Smooth muscle cell of the brain vasculature (primary cell): ENCODE measurements around the gene LMNTD2.

Experiments
- DNase-seq: peaks from one replicate; pipeline ENCODE4 v3.0.0-alpha.2; 2012; ENCODE audit warnings: low read depth, low spot score

The LMNTD2 gene, protein sequence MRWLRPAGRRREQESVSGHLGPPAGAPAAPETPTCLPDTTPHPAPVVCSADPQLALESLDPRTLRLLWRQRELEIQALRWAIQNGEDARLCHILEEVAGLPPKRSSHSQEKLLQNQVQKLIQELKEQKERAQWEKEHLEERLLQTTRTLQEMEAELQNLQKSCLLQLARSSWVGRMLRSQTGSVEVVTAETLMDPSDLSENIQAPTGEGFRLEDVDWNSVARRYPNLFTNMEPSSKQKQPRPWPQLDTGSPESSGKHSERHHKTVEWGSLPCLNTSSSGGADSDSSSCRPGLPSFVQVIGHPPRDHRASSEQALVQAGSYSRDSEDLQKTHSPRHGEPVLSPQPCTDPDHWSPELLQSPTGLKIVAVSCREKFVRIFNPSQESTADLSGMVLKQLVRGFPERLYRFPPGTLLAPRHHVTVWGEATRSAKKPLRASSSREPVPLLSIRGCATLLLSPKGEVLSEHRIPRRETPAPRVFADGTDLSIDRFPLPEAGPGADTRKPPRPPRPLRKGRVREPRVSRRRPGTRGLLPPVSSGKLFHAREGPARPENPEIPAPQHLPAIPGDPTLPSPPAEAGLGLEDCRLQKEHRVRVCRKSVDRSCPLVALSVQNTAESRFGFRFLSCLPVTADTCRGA

DNA sequence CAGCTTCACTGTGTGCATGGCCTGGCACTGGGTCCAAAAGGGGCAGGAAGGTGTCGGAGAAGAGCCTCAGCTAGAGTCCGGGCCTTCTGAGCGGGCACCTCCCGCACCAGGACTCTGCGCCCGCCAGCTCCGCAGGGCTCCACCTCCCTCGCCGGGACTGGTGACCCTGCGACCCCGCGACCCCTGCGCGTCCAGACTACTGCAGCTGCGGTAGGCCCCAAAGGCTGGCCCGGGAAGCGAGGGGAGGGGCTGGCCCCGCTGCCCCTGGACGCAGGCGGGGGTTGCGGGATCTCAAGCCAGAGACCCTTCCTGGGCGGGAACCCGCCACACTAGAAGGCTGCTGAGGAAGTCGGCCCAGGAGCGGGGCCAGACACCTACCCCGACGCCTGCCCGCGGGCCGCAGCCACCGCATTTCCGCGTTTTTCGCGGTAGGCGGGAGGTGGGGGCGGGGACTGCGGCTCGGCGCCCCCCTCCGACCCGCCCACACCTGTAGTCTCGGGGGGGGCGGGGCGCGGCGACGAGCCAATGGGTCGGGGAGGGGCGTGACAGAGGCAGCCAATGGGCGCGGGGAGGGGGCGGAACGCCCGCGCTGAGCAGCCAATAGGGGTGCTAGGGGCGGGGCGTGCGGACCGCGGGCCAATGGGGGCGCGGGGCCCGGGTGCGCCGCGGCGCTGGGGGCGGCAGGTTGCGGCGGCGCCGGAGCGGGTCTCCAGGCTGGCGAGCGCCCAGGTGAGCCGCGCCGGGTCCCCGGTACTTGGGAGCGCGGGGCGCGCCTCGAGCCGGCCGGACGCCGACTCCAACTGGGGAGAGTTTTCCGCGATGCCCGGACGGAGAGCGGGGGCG, at the start of gene LMNTD2, which contains the start of gene RASSF7:
Gene LMNTD2, minus strand, starts transcription at position 434 of the 843 bp plus-strand sequence. Its CDS starts 22 bp downstream, at position 412.
Gene RASSF7, plus strand, starts transcription at position 666 of the 843 bp plus-strand sequence. CDS start 799 bp downstream, outside the sequence.
- DNase-seq: peak; percentile 32

DNA sequence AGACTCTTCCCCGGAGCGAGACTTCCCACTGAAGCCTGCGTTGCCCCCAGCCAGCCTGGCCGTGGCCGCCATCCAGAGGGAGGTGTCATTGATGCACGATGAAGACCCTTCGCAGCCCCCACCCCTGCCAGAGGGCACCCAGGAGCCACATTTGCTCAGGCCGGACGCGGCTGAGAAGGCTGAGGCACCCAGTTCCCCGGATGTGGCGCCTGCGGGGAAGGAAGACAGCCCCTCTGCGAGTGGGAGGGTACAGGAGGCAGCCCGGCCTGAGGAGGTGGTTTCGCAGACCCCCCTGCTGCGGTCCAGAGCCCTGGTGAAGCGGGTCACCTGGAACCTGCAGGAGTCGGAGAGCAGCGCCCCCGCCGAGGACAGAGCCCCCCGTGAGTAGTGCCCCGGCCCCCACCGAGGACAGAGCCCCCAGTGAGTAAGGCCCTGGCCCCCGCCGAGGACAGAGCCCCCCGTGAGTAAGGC, 48.8 kb upstream of the LMNTD2 start:
- no peak for DNase-seq

DNA sequence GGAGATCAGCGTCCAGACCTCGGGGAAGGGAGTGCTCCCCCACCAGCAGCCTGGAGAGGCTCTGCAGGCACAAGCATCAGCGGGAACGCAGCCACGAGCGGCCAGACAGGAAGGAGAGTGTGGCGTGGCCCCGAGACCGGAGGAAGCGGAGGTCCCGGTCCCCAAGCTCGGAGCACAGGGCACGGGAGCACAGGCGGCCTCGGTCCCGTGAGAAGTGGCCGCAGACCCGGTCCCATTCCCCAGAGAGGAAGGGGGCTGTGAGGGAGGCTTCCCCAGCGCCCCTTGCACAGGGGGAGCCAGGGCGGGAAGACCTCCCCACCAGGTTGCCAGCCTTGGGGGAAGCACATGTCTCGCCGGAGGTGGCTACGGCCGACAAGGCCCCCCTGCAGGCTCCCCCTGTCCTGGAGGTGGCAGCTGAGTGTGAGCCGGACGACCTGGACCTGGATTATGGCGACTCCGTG, 48.3 kb upstream of the LMNTD2 start:
- no peak for DNase-seq

DNA sequence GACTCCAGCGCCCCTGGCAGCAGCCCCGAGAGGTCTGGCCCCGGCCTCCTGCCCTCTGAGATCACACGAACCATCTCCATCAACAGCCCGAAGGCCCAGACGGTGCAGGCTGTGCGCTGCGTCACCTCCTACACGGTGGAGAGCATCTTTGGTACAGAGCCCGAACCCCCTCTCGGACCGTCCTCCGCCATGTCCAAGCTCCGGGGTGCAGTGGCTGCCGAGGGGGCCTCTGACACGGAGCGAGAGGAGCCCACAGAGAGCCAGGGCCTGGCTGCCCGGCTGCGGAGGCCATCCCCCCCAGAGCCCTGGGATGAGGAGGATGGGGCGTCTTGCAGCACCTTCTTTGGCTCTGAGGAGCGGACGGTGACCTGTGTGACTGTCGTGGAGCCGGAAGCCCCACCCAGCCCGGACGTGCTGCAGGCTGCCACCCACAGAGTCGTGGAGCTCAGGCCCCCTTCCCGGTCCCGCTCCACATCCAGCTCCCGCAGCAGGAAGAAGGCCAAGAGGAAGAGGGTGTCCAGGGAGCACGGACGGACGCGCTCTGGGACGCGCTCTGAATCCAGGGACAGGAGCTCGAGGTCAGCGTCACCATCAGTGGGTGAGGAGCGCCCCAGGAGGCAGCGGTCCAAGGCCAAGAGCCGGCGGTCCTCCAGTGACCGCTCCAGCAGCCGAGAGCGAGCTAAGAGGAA, 47.6 kb upstream of the LMNTD2 start:
- no peak for DNase-seq

DNA sequence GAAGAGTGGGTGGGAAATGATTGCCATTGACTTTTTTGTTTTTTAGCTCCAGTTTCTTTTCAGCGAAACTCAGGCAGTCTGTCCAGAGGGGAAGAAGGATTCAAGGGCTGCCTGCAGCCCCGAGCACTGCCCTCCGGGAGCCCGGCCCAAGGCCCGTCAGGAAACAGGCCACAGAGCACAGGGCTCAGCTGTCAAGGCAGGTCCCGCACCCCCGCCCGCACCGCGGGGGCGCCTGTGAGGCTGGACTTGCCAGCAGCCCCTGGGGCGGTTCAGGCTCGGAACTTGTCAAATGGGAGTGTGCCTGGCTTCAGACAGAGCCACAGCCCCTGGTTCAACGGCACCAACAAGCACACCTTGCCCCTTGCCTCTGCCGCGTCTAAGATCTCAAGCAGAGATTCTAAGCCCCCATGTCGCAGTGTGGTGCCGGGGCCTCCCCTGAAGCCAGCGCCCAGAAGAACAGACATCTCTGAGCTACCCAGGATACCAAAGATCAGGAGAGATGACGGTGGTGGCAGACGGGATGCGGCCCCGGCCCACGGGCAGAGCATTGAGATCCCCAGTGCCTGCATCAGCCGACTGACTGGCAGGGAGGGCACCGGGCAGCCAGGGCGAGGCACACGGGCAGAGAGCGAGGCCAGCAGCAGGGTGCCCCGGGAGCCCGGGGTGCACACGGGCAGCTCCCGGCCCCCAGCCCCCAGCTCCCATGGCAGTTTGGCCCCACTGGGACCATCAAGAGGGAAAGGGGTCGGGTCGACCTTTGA, 46.7 kb upstream of the LMNTD2 start:
- DNase-seq: no peak

DNA sequence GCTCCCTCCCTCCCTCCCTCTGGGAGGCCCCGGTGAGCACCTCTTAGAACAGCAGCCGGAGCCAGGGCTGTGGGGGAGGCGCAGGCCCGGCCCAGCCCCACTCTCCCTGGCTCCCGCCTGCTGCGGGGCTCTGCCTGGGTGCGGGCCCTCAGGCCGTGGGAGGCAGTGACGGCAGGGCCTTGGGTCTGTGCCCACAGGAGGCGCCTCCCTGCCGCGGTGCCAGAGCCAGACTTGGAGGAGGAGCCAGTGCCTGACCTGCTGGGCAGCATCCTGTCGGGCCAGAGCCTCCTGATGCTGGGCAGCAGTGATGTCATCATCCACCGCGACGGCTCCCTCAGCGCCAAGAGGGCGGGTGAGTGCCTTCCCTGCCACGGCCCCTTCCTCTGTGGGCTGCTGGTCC, 45.7 kb upstream of the LMNTD2 start:
- no peak for DNase-seq

DNA sequence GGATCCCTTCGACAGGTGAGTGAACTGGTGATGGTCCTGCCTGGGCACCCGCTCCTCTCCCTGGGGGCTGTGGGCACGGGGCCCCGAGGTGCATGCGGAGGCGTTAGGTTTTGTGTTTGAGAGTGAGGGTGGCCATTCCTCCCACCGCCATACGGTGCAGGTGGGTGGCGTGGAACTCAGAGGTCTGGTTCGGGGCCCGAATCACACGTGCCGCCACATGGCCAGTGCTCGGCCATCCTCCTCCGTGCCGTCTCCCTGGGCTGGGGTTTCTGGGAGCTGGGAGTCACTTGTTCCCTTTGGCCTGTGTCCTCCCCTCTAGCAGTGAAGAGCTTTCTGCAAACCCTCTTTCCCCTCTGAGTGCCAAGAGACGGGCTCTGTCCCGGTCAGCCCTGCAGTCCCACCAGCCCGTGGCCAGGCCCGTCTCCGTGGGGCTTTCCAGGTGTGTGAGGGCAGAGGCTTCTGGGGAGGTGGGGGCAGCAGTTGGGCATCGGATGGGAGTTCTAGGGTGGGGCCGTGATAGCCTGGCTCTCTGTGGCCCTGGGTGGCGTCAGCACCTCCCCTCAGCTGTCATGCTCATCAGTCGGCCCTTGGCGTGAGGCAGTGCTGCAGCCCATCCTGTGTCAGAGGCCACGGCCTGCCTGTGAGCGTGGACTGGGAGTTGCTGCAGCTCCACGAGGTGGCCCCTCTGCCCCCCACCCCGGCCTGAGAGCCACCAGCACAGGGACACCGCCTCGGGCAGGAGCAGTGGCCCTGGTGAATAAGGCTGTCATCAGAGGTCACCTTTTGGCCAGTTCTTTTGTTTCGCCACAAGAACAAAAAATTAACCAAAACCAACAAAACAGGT, 45.0 kb upstream of the LMNTD2 start:
- DNase-seq: no peak

DNA sequence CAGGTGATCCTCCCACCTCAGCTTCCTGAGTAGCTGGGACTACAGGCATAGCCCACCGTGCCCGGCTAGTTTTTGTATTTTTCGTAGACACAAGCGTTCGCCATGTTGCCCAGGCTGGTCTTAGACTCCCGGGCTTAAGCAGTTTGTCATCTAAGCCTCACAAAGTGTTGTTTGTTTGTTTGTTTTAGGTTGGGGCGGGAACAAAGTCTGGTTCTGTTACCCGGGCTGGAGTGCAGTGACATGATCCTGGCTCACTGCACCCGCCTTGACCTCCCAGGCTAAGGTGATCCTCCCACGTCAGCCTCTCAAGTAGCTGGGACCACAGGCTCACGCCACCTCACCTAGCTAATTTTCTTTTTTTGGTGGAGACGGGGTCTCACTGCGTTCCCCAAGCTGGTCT, 42.6 kb upstream of the LMNTD2 start:
- no peak for DNase-seq

DNA sequence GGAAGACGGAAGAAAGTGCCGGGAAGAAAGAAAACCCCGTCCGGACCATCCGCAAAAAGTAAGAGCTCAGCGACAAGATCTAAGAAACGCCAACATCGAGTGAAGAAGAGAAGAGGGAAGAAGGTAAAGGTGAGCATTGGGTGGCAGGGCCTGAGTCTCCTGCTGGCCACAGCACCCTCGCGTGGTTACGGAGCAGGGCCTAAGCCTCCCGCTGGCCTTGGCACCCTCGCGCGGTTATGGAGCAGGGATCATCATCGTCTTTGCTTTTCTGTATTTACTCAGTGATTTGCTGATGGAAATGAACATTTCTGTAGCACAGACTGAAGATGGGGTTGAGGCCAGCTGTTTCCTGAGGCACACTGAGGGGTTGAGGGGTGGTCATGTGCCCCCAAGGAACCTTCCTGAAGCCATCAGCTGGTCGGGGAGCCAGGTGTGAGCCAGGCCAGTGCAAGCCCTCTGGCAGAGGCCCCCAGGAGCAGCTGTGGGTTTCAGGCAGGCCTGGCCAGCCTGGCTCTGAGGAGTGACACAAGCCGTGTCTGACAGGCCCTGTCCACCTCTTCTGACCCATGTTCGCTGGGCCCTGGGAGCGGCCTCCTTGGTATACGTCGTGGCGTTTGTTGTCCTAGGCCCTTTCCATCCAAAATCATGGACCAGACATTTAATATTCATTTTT, 41.2 kb upstream of the LMNTD2 start:
- no peak for DNase-seq

DNA sequence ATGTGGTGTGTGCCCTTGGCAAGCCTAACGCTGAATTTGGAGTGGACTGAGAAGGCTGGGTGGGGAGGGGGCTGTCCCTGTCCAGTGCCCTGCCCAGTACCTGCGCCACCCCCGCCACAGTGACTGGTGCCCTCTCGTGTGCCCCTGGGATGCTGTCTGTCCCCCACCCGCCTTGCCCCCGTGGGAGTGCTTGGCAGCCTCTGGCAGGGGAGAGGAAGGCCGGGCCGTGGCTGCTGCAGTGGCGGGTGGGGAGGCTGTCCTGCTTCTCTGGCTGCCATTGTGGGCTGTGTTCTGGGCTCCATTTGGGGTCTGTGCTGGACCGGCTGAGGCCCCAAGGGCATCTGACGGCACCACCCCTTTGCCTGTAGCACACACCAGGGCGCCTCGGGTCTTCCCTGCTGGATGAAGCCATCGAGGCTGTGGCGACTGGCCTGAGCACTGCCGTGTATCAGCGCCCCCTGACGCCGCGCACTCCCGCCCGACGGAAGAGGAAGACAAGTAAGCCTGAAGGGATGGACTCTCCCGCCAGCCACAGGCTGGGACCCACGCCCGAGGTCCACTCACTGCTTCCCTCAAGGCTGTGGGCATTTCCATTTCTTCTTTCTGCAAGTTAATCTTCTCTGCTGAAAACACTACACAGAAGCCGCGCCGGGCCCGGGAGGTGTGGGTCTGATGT, 37.6 kb upstream of the LMNTD2 start:
- no peak for DNase-seq

DNA sequence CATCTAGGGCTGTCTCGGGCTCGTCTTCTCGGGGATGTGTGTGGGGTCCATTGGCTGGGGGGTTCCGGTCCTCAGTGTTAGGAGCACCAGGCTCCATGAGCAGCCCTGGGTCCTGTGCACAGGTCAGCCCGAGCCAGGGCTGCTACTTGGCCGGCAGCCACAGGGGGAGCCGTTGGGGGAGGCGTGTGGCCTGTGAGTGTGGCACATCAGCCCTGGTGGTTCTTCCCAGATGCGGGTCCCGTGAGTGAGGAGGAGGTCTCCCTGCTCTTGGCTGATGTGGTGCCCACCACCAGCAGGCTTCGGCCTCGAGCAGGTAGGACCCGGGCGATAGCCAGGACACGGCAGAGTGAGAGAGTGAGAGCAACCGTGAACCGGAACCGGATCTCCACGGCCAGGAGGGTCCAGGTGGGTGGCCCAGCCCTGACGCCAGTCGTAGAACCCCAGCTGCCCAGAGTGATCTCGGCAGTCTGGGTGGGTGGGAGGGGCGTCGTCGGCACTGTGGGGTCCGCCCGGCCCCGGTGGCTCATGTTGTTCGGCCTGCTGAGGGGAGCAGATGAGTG, 36.7 kb upstream of the LMNTD2 start:
- no peak for DNase-seq

DNA sequence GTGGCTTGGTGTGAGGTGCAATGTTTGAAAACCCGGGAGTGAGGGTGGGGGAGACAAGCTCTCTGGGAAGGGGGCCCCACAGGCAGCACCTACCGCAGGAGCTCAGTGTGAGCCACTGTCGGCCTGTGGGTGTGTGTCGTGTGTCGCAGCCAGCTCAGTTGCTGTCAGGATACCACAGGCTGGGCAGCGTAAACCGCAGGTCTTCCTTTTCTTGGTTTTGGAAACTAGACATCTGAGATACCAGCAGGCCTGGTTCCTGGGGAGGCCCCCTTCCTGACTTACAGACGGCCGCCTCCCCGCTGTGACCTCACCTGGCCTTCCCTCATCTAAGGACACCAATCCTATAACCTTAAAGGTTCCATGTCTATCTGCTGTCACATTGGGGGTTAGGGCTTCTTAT, 35.8 kb upstream of the LMNTD2 start:
- DNase-seq: no peak

DNA sequence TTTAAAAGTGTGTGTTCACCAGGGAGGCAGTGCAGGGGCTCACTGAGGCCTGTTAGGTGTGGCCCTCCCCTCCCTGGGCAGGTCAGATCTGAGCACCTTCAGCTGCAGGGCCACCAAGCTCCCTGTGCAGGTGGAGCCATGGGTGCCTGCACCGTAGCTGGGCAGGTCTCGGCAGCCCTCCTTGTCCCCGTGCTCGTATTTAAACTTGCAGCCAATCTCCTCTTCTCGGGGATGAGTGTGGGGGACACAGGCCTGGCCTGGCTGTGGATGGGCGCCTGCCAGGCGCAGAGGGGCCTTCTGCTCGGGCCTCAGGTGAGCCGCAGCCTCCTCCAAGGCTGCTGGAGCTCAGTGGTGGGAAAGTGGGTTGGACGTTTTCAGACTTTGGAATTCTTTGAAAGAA, 34.9 kb upstream of the LMNTD2 start:
- no peak for DNase-seq

DNA sequence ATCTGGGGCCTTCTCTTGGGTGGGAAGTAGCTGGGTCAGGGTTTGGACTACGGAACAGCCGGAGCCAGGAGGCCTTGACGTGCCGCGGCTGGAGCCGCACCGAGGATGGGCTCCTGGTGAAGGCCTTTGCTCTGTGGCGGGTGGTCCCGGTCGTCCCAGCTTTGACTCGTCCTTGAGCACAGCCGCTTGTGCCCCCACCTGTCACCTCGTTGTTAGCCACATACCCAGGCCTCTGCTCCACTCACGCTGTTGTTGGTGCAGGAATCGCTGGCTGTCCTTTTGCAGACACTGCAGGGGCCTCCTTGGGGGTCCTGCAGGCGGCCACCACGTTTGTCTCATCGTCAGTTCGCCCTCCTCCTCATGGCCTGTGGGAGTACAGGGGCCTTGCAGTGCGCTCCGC, 32.8 kb upstream of the LMNTD2 start:
- no peak for DNase-seq

DNA sequence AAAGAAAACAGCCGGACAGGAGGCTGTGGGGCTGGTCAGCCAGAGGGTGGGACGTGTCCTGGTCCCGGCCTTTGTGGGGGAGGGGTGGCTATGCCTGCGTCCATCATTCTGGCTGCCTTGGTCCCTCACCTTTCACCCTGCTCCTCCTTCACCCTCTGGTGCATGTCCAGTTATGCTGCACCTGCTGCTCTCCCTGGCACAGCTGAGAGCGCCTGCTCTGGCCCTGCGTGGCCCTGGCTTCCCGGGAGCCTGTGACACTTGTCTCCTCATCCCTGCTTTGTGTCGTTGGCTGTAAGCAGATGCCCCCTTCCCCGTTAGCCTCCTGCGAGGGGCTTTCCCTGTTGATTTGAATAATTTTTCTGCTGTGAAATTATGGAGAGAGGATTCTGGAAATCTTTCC, 32.4 kb upstream of the LMNTD2 start:
- DNase-seq: no peak

DNA sequence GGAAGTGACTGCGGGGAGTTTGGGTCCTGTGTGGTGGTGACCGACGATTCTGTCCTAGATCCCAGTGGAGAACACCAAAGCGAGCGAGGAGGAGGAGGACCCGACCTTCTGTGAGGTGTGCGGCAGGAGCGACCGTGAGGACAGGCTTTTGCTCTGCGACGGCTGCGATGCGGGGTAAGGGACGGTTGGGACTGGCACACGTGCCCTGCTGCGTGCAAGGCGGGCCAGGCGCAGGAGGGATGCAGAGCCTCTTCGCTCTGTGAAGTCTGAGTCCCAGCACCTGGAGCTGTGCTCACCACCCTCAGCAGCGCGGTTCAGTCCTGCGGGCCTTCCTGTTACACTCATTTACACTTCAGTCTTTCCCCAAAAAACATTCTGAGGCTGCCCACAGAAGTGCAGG, 32.0 kb upstream of the LMNTD2 start:
- DNase-seq: no peak

DNA sequence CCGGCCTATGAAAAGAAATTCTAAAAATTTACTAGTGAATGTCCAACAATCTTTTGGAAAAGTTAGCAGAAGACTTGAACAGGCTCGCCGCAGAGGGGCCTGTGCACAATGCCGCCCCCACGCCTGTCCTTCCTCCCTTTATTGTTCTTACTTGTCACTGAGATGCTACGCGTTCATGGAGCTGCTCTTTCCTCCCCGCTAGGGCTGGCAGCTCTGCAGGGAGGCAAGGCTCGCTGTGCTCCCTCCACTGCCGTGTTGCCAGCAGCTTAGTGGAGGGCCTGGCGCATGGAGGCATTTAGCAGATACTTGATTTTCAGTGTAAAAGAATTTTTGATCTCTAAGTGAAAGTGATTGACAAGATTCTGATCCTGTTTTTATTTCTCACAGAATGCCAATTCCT, 30.5 kb upstream of the LMNTD2 start:
- no peak for DNase-seq

DNA sequence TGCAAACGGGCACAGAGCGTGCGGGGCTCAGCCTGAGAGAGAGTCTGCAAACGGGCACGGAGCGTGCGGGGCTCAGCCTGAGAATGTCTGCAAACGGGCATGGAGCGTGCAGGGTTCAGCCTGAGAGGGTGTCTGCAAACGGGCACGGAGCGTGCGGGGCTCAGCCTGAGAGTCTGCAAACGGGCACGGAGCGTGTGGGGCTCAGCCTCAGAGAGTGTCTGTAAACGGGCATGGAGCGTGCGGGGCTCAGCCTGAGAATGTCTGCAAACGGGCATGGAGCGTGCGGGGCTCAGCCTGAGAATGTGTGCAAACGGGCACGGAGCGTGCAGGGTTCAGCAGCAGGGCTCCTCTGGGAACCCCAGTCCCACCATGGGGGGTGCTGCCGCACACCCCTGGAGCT, 29.3 kb upstream of the LMNTD2 start:
- DNase-seq: no peak
